Activated naive CD8-positive, alpha-beta T cell treated with anti-CD3 and anti-CD28 coated beads for 36 hours (primary cell): ENCODE measurements around the gene MACROD2. TPM values are rescaled to one million over a fixed set of nuclear protein-coding genes. Genes with fewer than 3 reads are reported as not detected.
"Not testable (repeated sequence)": the region's sequence is repeated elsewhere in the genome, so short reads cannot be mapped to it uniquely, and the experiment has no call there.

Experiments
- DNase-seq: peaks from one replicate; pipeline ENCODE4 v3.0.0; 2021
- H3K27ac Mint-ChIP-seq: one replicate; pipeline ENCODE4 v1.8.0; 2022; ENCODE audit warnings: mild to moderate bottlenecking, moderate library complexity, mixed read lengths
- H3K27me3 Mint-ChIP-seq: one replicate; pipeline ENCODE4 v1.8.0; 2022; ENCODE audit warnings: mild to moderate bottlenecking, mixed read lengths
- H3K36me3 Mint-ChIP-seq: one replicate; pipeline ENCODE4 v1.8.0; 2021; ENCODE audit warnings: mild to moderate bottlenecking, mixed read lengths
- H3K4me1 Mint-ChIP-seq: one replicate; pipeline ENCODE4 v1.8.0; 2021; ENCODE audit warnings: mixed read lengths
- H3K4me3 Mint-ChIP-seq: one replicate; pipeline ENCODE4 v1.8.0; 2022; ENCODE audit warnings: mild to moderate bottlenecking, moderate library complexity, mixed read lengths
- H3K9me3 Mint-ChIP-seq: one replicate; pipeline ENCODE4 v1.8.0; 2022; ENCODE audit warnings: mixed read lengths
- total RNA-seq, 2 experiments: library from RNA; stranded (reverse); gene quantifications; one replicate each; pipeline ENCODE4 v1.2.3, GENCODE V29; 2021

Gene MACROD2
- total RNA-seq, 2 experiments from 2014 or later, result 0.12 to 0.14 TPM

DNA sequence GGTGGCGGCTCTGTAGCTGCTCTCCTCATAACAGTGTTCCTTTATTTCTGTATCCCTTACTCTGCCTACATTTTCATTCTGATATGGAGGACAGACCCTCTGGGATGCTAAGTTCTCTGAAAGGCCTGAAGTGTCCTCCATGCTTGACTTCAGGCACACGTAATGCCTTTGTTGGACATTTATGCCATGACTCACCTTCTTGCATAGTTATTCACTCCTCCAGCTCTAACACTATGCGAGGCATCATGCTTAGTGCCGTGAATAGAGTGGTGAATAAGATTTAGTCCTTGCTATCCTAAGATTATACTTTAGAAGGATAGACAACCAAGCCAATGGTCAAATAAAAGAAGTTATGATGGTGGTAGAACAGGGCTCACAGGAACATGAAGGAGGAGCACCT, 1103.0 kb downstream of the MACROD2 start:
- H3K4me1 Mint-ChIP-seq, result no peaks in the 10 kb centered on the region
- H3K27me3 Mint-ChIP-seq, result no peaks in the 10 kb centered on the region
- H3K4me3 Mint-ChIP-seq, result no peak overlapping the region
- no peaks in the 10 kb centered on the region for H3K9me3 Mint-ChIP-seq
- no peak overlapping the region for H3K27ac Mint-ChIP-seq
- DNase-seq, result no peak
- no peaks in the 10 kb centered on the region for H3K36me3 Mint-ChIP-seq

DNA sequence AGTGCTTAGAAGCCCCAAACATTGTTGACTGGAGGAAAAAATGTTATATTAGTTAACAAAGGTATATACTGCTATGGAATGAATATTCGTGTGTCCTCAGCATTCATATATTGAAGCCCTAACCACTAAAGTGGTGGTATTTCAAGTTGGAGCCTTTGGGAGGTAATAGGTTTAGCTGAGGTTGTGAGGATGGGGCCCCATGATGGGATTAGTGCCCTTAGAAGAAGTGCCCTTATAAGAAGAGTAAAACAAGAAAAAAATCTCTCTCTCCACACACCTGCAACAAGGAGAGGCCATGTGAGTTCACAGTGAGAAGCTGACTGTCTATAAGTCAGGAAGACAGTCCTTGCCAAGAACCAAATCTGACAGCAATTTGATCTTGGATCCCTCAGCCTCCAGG, 1103.8 kb downstream of the MACROD2 start:
- Mint-ChIP-seq H3K9me3 (no peaks in the 10 kb centered on the region), H3K4me3 (no peak overlapping the region), H3K27ac (no peak overlapping the region), H3K4me1 (no peaks in the 10 kb centered on the region), H3K36me3 (no peaks in the 10 kb centered on the region), H3K27me3 (no peaks in the 10 kb centered on the region)
- DNase-seq, result no peak

DNA sequence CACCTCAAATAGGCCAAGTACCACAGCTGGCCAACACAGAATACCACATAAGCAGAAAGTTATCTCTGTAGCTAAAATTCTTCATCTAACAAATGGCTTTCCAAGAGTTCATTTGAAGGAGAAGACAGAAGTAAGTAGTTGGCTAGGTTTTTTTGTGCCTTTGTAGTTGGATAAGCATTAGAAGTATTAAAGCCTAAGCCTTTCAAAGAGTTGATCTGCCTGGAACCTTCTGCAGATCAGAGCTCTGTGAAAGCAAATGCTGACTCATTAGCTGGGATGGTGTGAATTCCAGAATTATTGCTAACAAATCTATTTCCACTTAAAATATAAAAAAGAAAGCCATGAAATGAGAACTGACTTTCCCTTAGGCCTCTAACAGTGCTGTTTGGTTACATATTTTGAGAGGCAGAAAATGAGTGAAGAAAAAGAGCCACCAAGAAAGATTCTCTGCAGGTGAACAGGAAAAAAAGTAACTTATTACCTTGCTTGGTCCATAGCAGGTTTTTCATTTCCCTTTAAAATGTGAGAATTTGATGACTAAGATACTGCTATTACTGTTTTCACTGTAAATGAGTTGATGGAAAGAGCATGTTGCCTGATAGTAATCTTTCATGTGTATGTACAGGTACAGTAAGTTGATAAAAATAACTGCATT, 1105.3 kb downstream of the MACROD2 start:
- Mint-ChIP-seq H3K36me3 (no peaks in the 10 kb centered on the region), H3K9me3 (no peaks in the 10 kb centered on the region), H3K27me3 (no peaks in the 10 kb centered on the region), H3K4me3 (no peak overlapping the region), H3K4me1 (no peaks in the 10 kb centered on the region), H3K27ac (no peak overlapping the region)
- DNase-seq, result no peak

DNA sequence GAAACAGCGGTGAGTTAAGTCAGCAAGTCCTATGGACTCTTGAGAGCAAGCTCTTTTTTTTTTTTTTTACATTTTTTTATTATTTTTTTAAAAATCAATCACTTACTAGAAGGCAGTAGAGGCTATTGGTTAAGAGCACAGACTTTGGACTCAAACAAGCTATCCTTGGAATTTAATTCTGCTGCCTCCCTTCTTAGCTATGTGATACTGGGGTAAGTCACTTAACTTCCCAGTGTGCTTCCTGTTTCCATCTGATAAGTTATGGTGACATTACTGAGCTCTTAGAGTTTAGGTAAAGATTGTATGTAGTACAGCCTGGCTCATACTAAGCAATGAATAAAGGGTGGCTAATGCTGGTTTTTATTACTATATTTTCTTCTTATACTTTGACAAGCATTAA, 1112.6 kb downstream of the MACROD2 start:
- no peaks in the 10 kb centered on the region for H3K36me3 Mint-ChIP-seq
- H3K27me3 Mint-ChIP-seq, result no peaks in the 10 kb centered on the region
- no peak overlapping the region for H3K27ac Mint-ChIP-seq
- H3K4me1 Mint-ChIP-seq, result no peaks in the 10 kb centered on the region
- peaks cover 3% of the 10 kb centered on the region for H3K9me3 Mint-ChIP-seq
- DNase-seq, result no peak
- no peak overlapping the region for H3K4me3 Mint-ChIP-seq

DNA sequence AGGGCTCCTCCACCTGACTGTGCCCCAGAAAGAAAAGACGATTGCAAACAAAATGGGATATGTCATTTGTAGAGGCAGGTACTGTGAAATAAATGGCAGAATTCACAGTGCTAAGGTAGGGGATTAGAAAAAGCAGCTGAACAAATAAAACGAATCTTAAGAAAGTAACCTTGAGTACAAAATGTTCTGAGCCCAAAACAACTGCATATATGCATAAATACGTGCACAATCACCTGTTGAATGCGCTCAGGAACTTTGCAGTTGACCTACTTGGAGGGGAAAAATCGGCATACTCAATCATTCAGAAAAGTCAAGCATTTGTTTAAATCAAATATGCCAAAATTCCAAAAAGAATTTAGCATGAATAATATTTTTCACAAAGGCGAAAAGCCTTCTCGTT, 1114.2 kb downstream of the MACROD2 start:
- H3K27ac Mint-ChIP-seq, result no peak overlapping the region
- H3K9me3 Mint-ChIP-seq, result peaks cover 3% of the 10 kb centered on the region
- no peaks in the 10 kb centered on the region for H3K36me3 Mint-ChIP-seq
- DNase-seq, result no peak
- H3K4me1 Mint-ChIP-seq, result peaks cover 2% of the 10 kb centered on the region
- H3K4me3 Mint-ChIP-seq, result no peak overlapping the region
- H3K27me3 Mint-ChIP-seq, result no peaks in the 10 kb centered on the region

DNA sequence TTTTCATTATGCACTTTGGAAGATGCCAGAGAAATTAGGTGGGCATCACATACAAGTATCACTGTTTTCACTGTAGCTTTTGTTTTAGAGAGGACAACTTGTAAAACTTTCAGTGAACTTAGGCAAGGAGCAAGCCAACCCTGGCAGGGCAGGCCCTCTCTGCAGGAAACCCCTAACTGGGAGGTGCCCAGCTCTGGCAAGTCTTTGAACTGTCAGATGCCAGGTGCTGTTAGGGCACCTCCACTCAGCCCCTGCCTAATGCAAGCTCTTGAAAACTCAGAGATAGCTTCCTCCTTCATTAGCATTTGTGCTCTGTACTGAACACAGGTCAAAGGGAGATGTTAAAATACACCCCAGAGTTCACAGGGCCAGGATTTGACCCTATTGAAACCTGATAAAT, 1116.3 kb downstream of the MACROD2 start:
- Mint-ChIP-seq H3K9me3 (peaks cover 3% of the 10 kb centered on the region), H3K36me3 (no peaks in the 10 kb centered on the region), H3K27ac (no peak overlapping the region), H3K4me1 (peaks cover 2% of the 10 kb centered on the region), H3K4me3 (no peak overlapping the region), H3K27me3 (no peaks in the 10 kb centered on the region)
- DNase-seq, result no peak

DNA sequence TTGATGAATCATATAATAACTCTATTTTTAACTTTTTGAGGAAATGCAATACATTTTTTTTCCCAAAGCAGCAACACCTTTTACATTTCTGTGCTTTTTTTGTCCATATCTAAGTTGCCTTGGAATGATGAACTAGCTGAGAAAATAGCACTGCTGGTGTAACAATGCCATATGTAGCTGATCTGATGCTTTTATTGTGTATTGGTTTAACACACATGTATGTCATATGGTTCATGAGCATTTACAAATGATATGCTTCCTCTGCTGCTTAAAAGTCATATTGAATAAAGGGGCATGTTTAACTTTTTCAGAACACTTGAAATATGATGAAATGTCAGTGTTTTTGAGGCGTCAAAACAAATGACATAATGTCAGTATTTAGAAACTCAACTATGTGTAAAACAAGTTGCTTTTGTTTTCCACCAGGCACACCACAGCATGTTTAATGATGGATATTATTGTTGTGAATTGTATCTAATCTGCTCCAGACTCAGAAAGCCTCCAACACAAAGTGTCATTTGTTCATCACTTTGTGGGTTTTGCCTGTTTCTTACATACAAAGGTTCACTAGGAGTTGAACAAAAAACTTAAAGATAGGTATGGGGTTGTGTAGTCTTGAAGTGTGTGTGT, 1117.9 kb downstream of the MACROD2 start:
- Mint-ChIP-seq H3K9me3 (peaks cover 3% of the 10 kb centered on the region), H3K4me3 (no peak overlapping the region), H3K27me3 (no peaks in the 10 kb centered on the region), H3K4me1 (peaks cover 2% of the 10 kb centered on the region), H3K27ac (no peak overlapping the region), H3K36me3 (no peaks in the 10 kb centered on the region)
- no peak for DNase-seq

DNA sequence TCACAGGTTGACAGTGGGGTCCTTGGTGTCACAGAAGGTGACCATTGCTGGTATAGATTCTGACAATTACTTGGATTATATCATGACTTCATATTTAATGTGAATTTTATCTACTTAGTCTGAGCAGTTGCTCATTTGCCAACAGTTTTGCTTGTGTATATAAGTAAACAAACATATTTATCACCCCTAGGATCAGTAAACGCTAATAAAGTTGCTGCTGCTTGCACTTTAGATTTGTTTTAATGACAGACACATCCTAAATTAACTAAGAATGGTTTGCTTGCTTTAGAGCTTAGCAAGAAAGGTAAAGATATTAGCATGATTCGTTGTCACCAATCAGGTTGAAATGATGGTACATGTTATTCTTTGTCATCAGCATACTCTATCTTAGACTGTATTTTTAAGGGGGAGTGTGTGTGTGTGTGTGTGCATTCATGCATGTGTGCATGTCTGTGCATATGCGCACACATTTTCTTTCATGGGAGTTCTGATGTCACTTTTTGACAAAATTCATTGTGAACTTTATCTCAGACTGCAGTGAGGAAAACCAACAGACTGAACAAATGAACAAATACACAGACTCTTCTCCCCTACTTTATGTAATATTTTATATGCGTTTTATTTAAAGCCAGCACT, 1124.7 kb downstream of the MACROD2 start:
- Mint-ChIP-seq H3K27me3 (no peaks in the 10 kb centered on the region), H3K36me3 (no peaks in the 10 kb centered on the region), H3K27ac (no peak overlapping the region), H3K4me1 (no peaks in the 10 kb centered on the region), H3K4me3 (no peak overlapping the region), H3K9me3 (no peaks in the 10 kb centered on the region)
- no peak for DNase-seq

DNA sequence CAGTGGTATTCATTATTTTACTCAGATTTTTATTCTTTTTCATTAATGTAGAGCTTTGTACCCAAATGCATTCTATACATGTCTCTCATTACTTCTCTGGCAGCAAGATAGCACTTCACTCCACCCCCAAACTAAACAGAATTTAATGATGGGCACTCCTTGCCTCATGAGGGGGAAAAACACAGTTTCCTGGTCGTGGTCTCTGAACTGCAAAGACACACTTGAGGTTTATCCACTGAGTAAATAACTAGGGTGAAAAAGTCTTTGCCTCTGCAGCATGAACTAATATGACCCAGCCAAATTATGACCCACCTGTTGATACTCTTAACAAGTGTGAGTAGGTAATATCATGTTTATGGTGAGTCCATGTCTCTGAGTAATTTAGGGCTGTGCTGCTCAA, 1127.3 kb downstream of the MACROD2 start:
- no peak overlapping the region for H3K27ac Mint-ChIP-seq
- no peak for DNase-seq
- no peaks in the 10 kb centered on the region for H3K4me1 Mint-ChIP-seq
- H3K9me3 Mint-ChIP-seq, result no peaks in the 10 kb centered on the region
- no peaks in the 10 kb centered on the region for H3K36me3 Mint-ChIP-seq
- no peak overlapping the region for H3K4me3 Mint-ChIP-seq
- H3K27me3 Mint-ChIP-seq, result no peaks in the 10 kb centered on the region

DNA sequence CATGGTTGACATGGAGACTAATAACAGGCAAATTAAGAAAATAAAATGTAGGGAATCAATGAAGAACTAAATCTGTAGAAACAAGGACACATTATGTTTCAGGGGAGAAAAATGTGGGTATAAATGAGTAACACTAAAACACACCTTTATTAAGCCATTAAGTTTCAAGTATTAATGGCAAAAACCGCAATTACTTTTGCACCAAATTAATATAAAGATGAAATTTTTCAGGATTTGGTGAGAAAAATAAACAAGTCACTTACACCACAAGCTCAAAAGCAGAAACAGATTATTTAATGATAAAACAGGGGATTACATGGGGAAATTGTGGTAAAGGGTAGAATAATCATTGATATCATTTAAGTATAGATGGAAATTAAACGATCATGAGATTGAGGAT, 1135.9 kb downstream of the MACROD2 start:
- H3K27ac Mint-ChIP-seq, result no peak overlapping the region
- no peaks in the 10 kb centered on the region for H3K27me3 Mint-ChIP-seq
- no peak overlapping the region for H3K4me3 Mint-ChIP-seq

DNA sequence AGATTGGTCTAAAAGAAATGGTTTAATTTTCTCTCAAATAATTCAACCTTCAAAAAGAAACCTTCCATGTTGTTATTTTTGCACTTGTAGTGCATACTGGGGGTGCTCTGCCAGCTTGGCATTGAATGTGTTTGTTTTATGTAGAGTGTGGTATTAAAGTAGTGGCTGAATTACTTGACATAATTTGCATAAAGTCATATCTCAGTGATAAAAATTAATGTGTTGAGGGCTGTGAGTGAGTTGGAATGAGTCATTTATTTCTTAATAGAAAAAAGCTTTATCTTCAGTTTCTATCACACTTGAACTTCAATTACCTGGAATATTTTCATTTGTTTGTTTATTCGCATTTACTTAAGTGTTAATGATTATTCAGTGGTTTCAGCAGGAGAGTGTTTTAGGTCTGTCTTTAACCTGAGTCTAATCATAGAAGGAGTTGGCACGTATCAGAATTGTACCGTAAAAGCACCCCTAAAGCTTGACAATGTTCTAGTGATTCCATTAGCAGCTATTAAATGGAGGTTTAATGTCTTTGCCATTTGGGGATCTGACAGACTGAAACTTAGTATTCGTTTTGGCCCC, 1143.3 kb downstream of the MACROD2 start:
- Mint-ChIP-seq H3K36me3 (no peaks in the 10 kb centered on the region), H3K4me1 (no peaks in the 10 kb centered on the region), H3K27me3 (no peaks in the 10 kb centered on the region), H3K4me3 (no peak overlapping the region), H3K27ac (no peak overlapping the region), H3K9me3 (peaks cover 3% of the 10 kb centered on the region)
- DNase-seq, result no peak

More for the DNA sequence above, 1135.9 kb downstream of the MACROD2 start:
- DNase-seq, result no peak
- Mint-ChIP-seq H3K9me3 (no peaks in the 10 kb centered on the region), H3K36me3 (no peaks in the 10 kb centered on the region), H3K4me1 (no peaks in the 10 kb centered on the region)

DNA sequence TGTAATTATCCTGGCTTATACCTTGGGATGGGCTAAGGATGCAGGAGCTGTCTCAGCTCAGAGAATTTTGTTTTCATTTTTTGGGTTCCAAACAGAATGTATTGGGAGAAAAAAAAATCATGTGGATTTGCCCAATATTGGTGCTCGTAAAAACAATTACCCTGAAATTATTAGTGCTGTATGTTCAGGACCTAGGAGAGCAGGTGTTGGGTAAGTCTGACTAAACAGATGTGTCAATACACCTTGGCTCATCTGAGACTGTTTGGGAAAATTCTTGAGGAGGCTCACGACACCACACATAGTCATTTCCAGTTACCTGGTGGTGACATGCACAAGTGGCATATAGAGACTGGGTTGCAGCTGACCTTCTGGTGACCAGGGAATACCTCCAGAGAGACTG, 1144.2 kb downstream of the MACROD2 start:
- no peak for DNase-seq
- no peaks in the 10 kb centered on the region for H3K4me1 Mint-ChIP-seq
- no peaks in the 10 kb centered on the region for H3K27me3 Mint-ChIP-seq
- H3K4me3 Mint-ChIP-seq, result no peak overlapping the region
- H3K27ac Mint-ChIP-seq, result no peak overlapping the region
- H3K36me3 Mint-ChIP-seq, result no peaks in the 10 kb centered on the region
- H3K9me3 Mint-ChIP-seq, result peaks cover 3% of the 10 kb centered on the region

DNA sequence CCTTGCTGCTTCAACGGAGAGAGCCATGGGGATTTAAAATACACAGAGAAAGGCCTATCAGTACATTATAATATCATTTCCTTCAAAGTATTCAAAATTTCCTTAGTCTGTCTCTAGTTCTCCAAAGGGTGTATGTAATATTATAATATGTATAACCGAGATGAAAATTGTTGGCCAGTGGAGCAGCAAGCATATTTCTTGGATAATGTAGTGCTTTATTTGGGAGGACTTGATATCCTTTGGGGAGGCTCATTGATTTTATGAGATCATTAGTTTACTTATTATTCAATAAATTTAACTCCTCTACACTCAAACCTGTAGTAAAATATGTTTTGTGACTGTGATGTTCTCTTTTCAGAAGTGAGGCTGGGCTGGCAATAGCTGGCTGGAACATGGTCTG, 1145.0 kb downstream of the MACROD2 start:
- DNase-seq, result no peak
- H3K4me1 Mint-ChIP-seq, result no peaks in the 10 kb centered on the region
- peaks cover 3% of the 10 kb centered on the region for H3K9me3 Mint-ChIP-seq
- H3K4me3 Mint-ChIP-seq, result no peak overlapping the region
- H3K27me3 Mint-ChIP-seq, result no peaks in the 10 kb centered on the region
- no peak overlapping the region for H3K27ac Mint-ChIP-seq
- H3K36me3 Mint-ChIP-seq, result no peaks in the 10 kb centered on the region

DNA sequence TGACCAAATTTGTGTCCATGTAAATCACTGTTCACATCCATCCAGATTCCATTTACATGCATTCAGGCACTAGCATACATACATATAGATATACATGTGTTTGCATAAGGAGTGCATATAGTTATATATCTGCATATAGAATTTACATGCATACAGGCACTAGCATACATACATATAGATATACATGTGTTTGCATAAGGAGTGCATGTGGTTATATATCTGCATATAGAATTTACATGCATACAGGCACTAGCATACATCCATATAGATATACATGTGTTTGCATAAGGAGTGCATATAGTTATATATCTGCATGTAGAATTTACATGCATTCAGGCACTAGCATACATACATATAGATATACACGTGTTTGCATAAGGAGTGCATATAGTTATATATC, 1145.6 kb downstream of the MACROD2 start:
- H3K36me3 Mint-ChIP-seq, H3K27me3 Mint-ChIP-seq, DNase-seq, H3K4me3 Mint-ChIP-seq, H3K4me1 Mint-ChIP-seq, H3K27ac Mint-ChIP-seq, H3K9me3 Mint-ChIP-seq: not testable (repeated sequence)

DNA sequence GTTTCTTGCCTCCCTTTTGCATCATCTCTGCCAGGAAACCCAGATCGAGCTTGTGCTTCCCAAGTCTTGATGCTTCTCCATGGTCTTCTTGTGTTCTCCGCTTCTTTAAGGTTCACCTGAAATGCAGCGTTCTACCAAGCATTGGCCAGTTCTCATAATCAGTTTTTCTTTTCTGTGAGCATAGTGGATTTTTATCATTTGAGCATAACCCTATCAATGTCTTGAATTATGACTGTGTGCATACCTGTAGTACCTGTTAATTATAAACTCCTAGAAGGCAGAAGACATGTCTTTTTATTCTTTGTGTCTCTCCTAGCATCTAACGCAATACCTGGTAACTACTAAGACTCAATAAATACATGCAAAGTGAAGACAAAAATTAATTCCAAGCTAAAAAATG, 1146.5 kb downstream of the MACROD2 start:
- Mint-ChIP-seq H3K4me1 (no peaks in the 10 kb centered on the region), H3K4me3 (no peak overlapping the region)

DNA sequence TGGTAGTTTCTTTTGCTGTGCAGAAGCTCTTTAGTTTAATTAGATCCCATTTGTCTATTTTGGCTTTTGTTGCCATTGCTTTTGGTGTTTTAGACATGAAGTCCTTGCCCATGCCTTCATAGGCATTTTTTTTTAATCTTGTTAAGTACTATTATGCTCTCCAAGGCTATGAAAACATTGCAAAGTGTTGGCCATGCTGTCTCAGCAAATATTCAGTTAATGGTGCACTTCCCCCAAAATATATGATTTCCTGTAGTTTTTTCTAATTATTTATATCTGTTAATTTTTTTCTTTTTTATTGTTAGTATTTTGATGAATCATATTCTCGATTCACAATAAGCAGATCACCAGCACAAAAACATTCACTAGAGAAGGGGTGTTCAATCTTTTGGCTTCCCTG, 1148.2 kb downstream of the MACROD2 start:
- no peaks in the 10 kb centered on the region for H3K27me3 Mint-ChIP-seq
- H3K4me1 Mint-ChIP-seq, result no peaks in the 10 kb centered on the region
- no peak for DNase-seq
- peaks cover 3% of the 10 kb centered on the region for H3K9me3 Mint-ChIP-seq
- no peaks in the 10 kb centered on the region for H3K36me3 Mint-ChIP-seq
- H3K4me3 Mint-ChIP-seq, result no peak overlapping the region
- H3K27ac Mint-ChIP-seq, result no peak overlapping the region

More for the DNA sequence above, 1146.5 kb downstream of the MACROD2 start:
- Mint-ChIP-seq H3K27ac (no peak overlapping the region), H3K27me3 (no peaks in the 10 kb centered on the region), H3K9me3 (peaks cover 3% of the 10 kb centered on the region), H3K36me3 (no peaks in the 10 kb centered on the region)
- DNase-seq, result no peak
